Activated CD4-positive, alpha-beta T cell treated with anti-CD3 and anti-CD28 coated beads for 4 hours (primary cell): Measurements from ENCODE around the gene ZNF668.

Experiments
- DNase-seq, 2 donors: peaks; one replicate each; pipeline ENCODE4 v3.0.0-alpha.2; 2020

Gene ZNF668

GRCh38 chr16:31081428-31082351, 7.7 kb upstream of the ZNF668 start:
- no peak for DNase-seq

- DNase-seq = no peak
Measured at GRCh38 chr16:31080756-31081419, 6.8 kb upstream of the ZNF668 start.

DNA sequence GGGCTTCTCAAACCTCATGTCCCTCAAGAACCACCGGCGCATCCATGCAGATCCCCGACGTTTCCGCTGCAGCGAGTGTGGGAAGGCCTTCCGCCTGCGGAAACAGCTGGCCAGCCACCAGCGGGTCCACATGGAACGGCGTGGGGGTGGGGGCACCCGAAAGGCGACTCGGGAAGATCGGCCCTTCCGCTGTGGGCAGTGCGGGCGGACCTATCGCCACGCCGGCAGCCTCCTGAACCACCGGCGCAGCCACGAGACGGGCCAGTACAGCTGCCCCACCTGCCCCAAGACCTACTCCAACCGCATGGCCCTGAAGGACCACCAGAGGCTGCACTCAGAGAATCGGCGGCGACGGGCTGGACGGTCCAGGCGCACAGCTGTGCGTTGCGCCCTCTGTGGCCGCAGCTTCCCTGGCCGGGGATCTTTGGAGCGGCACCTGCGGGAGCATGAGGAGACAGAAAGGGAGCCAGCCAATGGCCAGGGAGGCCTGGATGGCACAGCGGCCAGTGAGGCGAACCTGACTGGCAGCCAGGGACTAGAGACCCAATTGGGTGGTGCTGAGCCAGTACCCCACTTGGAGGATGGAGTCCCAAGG, 6.1 kb upstream of the ZNF668 start:
- no peak for DNase-seq

DNA sequence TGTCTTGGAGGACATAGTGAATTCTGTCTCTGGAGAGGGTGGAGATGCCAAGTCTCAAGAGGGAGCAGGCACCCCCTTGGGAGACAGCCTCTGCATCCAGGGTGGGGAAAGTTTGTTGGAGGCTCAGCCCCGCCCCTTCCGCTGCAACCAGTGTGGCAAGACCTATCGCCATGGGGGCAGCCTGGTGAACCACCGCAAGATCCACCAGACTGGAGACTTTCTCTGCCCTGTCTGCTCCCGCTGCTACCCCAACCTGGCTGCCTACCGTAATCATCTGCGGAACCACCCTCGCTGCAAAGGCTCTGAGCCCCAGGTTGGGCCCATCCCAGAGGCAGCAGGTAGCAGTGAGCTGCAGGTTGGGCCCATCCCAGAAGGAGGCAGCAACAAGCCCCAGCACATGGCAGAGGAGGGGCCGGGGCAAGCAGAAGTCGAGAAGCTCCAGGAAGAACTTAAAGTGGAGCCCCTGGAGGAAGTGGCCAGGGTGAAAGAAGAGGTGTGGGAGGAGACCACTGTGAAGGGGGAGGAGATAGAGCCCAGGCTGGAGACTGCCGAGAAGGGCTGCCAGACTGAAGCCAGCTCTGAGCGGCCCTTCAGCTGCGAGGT, 5.4 kb upstream of the ZNF668 start:
- DNase-seq = no peak

DNA sequence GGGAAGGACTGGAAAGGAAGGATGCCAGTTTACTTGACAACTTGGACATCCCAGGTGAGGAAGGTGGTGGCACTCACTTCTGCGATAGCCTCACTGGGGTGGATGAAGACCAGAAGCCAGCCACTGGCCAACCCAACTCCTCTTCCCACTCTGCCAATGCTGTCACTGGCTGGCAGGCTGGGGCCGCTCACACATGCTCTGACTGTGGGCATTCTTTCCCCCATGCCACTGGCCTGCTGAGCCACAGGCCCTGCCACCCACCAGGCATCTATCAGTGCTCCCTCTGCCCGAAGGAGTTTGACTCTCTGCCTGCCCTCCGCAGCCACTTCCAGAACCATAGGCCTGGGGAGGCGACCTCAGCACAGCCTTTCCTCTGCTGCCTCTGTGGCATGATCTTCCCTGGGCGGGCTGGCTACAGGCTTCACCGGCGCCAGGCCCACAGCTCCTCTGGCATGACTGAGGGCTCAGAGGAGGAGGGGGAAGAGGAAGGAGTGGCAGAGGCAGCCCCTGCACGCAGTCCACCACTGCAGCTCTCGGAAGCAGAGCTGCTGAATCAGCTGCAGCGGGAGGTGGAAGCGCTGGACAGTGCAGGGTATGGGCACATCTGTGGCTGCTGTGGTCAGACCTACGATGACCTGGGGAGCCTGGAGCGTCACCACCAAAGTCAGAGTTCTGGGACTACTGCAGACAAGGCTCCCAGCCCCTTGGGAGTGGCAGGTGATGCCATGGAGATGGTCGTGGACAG, 4.7 kb upstream of the ZNF668 start:
- DNase-seq = no peak

GRCh38 chr16:31077592-31078396, 3.8 kb upstream of the ZNF668 start:
- DNase-seq = no peak

GRCh38 chr16:31077024-31077423, 3.0 kb upstream of the ZNF668 start:
- no peak for DNase-seq

GRCh38 chr16:31076319-31076718, 2.3 kb upstream of the ZNF668 start:
- no peak for DNase-seq

DNA sequence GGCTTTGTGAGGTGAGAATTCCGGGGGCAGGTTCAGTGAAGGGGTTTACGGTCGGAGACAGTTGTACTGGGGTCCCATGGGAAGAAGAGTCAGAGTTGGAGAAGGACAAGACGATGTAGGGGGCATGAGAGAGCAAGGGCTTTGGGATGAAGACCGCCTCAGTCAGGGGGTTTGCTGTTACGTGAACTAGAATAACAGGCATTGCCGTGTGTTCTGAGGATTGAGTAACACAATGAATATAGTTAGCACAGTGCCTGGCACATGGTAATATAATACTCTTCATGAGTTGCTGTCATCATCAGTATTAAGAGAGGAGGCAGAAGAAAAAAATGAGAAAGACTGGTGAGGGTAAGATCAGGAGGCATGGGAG, 759 bp upstream of the ZNF668 start:
- DNase-seq = no peak

DNA sequence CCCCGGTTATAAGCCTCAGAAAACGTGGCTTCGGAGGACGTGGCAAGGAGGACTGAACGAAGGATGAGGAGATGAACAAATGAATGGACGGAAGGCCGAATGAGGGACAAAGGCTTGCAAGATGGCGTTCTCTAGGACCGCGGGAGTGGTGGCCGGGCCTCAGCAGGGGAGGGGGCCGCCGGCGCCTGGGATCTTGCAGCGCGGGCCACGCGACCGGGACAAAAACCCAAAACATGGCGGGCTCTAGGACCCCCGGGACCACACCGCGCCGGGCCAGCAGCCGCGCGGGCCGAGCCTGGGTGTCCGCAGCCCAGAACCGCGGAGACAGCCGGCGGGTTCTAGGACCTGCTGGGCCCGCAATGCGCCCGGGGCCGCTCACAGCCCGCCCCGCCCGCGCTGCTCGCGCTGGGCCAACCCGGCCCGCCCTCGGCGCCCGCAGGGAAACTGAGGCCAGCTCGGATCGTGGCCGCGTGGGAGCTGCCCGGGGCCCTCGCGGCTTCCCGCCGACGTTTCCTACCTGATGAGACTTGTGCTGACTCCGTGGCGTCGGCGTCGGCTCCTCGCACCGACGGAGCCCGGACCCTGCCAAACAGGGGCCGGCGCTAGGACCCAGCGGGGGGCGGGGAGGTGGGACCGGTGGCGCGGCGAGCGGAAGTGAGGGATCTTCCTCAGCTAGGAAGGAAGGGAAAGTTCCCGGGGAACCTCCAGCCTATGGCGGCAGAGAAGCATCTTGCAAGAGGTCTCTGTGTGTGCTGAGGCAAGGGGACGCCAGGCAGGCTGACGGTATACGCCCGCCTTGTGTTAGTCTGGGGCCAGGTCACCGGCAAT, 684 bp downstream of the ZNF668 start:
- peak; percentile 80 to 84 for DNase-seq

DNA sequence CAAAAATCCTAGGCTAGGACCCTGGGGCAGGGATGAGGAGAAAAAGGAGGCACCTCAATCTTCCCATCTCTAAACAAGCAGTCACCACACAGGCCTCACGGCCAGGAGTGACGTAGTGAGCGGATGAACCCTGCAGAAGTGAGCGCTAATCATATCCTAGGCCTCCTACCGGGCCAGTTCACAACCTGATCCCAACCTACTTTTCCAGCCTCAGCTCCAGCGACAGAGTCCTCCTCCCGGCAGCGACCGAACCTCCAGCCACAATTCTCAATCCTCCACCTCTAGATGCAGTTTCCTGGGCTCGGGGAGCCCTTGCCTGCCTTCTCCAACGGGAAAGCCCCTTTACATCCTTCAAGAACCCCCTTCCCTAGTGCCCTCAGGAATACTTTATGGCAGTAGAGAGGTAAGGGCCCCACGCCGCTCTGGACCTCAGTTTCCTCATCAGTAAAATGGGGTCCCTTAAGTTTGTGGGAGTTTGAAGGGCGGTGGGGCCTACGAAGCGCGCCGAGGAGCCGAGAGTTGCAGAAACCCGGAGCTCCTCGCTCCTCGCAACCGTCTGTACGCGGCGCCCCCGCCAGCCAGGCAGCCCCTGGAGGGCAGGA, 1.4 kb downstream of the ZNF668 start:
- no peak for DNase-seq

DNA sequence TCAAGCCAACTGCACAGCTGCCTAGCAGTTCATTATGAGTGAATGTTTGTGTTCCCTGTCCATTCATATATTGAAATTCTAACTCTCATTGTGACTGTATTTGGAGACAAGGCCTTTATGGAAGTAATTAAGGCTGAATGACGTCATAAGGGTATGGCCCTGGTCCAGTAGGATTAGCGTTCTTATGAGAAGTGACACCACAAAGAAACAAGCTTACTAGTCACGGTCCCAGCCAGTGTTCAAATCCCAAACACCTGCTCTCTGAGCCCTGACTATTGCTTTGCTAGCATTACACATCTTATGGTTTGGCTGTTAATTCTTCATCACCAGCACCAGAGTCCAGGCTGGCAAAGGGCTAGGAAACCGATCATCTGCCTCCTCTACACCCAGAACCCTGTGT, 2.2 kb downstream of the ZNF668 start:
- DNase-seq = no peak

GRCh38 chr16:31067342-31067741, 6.7 kb downstream of the ZNF668 start:
- no peak for DNase-seq

GRCh38 chr16:31064882-31065461, 9.1 kb downstream of the ZNF668 start:
- no peak for DNase-seq

DNA sequence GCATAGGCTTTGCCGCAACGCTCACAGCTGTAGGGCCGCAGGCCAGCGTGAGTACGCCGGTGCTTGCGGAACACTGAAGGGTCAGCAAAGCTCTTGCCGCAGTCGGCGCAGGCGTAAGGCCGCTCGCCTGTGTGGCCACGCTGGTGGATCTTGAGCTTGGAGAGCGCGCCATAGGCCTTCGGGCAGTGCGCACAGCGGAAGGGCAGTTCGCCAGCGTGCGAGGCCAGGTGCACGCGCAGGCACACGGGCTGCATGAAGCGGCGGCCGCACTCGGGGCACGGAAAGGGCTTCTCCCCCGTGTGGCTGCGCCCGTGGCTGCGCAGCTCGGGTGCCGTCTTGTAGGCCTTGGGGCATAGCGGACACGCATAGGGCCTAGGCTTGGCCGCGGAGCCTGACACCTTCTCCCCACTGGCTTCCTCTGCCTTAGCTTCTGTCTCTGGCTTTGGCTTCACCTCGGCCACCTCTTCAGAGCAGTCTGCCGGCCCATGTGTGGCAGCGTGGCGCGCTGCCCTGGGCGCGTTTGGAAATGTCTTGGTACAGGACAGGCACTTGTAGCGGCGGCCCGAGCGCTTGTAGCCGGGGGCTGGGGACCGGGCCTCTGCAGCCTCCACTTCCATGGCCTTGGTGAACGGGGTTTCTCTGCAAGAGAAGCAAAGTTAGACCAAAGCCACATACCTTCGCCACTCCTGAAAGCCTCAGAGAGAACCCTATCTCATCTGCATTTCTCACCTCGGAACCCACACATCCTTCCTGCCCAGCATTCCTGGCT, 10.0 kb downstream of the ZNF668 start:
- DNase-seq = no peak

GRCh38 chr16:31063495-31063842, 10.6 kb downstream of the ZNF668 start:
- DNase-seq = no peak

- no peak for DNase-seq
Measured at GRCh38 chr16:31061813-31062440, 12.1 kb downstream of the ZNF668 start.

DNA sequence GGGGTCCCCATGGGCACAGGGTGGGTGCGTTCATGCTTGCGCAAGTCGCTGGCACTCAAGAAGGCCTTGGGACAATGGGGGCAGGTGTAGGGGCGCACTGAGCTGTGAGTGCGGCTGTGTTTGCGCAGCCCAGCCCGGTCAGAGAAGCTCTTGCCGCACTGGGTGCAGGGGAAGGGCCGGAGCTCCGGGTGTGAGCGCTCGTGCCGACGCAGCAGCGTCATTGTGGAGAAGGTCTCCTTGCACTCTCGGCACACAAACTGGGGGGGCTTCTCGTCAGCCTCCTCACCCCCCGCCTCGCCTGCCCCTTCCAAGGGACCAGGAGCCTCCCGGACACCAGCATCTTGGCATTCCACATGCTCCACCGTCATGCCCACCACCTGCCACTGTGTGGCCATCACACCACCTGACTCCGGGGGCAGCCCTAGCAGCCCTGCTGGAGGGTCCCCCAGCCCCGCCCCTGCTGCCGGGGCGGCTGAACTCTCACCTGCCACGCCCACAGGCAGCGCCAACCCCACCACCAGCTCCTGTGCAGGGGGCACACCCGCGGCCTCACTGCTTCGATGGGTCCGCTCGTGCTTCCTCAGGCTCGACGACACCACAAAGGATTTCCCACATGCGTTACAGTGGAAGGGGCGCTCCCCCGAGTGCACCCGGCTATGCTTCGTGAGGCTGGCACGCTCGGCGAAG, 12.8 kb downstream of the ZNF668 start:
- no peak for DNase-seq
